ENCODE results near the gene KCNK3. TPM values are rescaled to one million over a fixed set of nuclear protein-coding genes. Genes with fewer than 3 reads are reported as not detected.

Gene KCNK3
- total and polyA plus RNA-seq, 2 of the 13 experiments (the other 11 are each of a cell fraction or from before 2014, with no cell fraction given) = not detected

GRCh38 chr2:26735883-26736588 lies 43.5 kb downstream of the KCNK3 start (continued):
- peak; percentile 57; the same call in 1 of the 2 replicates for TF ChIP-seq ZNF605 (CRISPR knock-in tag; IDR thresholded peaks at IDR 0.05)
- TF ChIP-seq ZNF709 (CRISPR knock-in tag; IDR thresholded peaks at IDR 0.05) = no peak
- peak; percentile 61 for TF ChIP-seq IKZF5 (CRISPR knock-in tag; IDR thresholded peaks at IDR 0.05)
- no peak for TF ChIP-seq ZNF335 (CRISPR knock-in tag; IDR thresholded peaks at IDR 0.05)
- TF ChIP-seq ZNF724P (CRISPR knock-in tag; IDR thresholded peaks at IDR 0.05; ENCODE audit: borderline replicate concordance) = no peak
- TF ChIP-seq JARID2 (CRISPR knock-in tag; IDR thresholded peaks at IDR 0.05; ENCODE audit: insufficient replicate concordance) = no peak
- TF ChIP-seq ZNF841 (CRISPR knock-in tag; IDR thresholded peaks at IDR 0.05; ENCODE audit: borderline replicate concordance) = no peak
- TF ChIP-seq NKX3-1 (CRISPR knock-in tag; IDR thresholded peaks at IDR 0.05) = no peak
- TF ChIP-seq FOXA3 (CRISPR knock-in tag; IDR thresholded peaks at IDR 0.05) = peak; percentile 71
- no peak for TF ChIP-seq ZNF510 (CRISPR knock-in tag; IDR thresholded peaks at IDR 0.05; ENCODE audit: low read depth)
- no peak for TF ChIP-seq DNMT3B (CRISPR knock-in tag; conservative IDR thresholded peaks at IDR 0.05)
- TF ChIP-seq SNAI1 (CRISPR knock-in tag; IDR thresholded peaks at IDR 0.05; ENCODE audit: borderline replicate concordance) = no peak
- TF ChIP-seq ZNF652 (CRISPR knock-in tag; IDR thresholded peaks at IDR 0.05; ENCODE audit: borderline replicate concordance, low read depth) = no peak
- no peak for TF ChIP-seq ZNF576 (CRISPR knock-in tag; IDR thresholded peaks at IDR 0.05)
- TF ChIP-seq SP2 (CRISPR knock-in tag; IDR thresholded peaks at IDR 0.05) = no peak; the same call in 1 of the 2 replicates
- no peak for TF ChIP-seq FOXA1 (IDR thresholded peaks at IDR 0.05)
- no peak for TF ChIP-seq FOXA1 (CRISPR knock-in tag; IDR thresholded peaks at IDR 0.05)
- TF ChIP-seq E2F1 (CRISPR knock-in tag; IDR thresholded peaks at IDR 0.05) = no peak
- TF ChIP-seq EEA1 (CRISPR knock-in tag; IDR thresholded peaks at IDR 0.05; ENCODE audit: borderline replicate concordance) = no peak
- 0 out of 2 replicates have a peak, but pooled peaks have one; percentile 40 for TF ChIP-seq HNRNPL (IDR thresholded peaks at IDR 0.05; ENCODE audit: low read depth, low read length)
- TF ChIP-seq SOX5 (CRISPR knock-in tag; IDR thresholded peaks at IDR 0.05; ENCODE audit: borderline replicate concordance) = peak; percentile 98
- TF ChIP-seq USF2 (IDR thresholded peaks at IDR 0.05; ENCODE audit: low read depth, low read length) = peak; percentile 54
- peak; percentile 72; the same call in 1 of the 2 replicates for TF ChIP-seq USF2 (CRISPR knock-in tag; IDR thresholded peaks at IDR 0.05; ENCODE audit: borderline replicate concordance)
- no peak for TF ChIP-seq TOE1 (CRISPR knock-in tag; IDR thresholded peaks at IDR 0.05)
- peak; percentile 23; the same call in 1 of the 2 replicates for TF ChIP-seq UBTF (CRISPR knock-in tag; IDR thresholded peaks at IDR 0.05)

All from HepG2 (cell line).